Ectodermal cell (in vitro differentiated cells): ENCODE data around the gene S1PR1.

Experiments used
- H3K27ac ChIP-seq: 2 replicates; pipeline ENCODE4 v1.7.0; 2013; ENCODE audit warnings: mild to moderate bottlenecking, low read depth, low read length; ENCODE audit not compliant: insufficient read depth, poor library complexity, severe bottlenecking
- H3K27me3 ChIP-seq: 2 replicates; pipeline ENCODE4 v1.7.0; 2013; ENCODE audit warnings: mild to moderate bottlenecking, low read length; ENCODE audit not compliant: insufficient read depth, control insufficient read depth, poor library complexity, severe bottlenecking
- H3K36me3 ChIP-seq: one replicate; pipeline ENCODE4 v1.7.0; 2013; ENCODE audit warnings: low read length; ENCODE audit not compliant: control insufficient read depth, insufficient read depth
- H3K4me1 ChIP-seq: one replicate; pipeline ENCODE4 v1.7.0; 2013; ENCODE audit warnings: low read length; ENCODE audit not compliant: control insufficient read depth, insufficient read depth
- H3K4me3 ChIP-seq: 2 replicates; pipeline ENCODE4 v1.7.0; 2013; ENCODE audit warnings: low read depth, low read length, control low read depth; ENCODE audit not compliant: insufficient read depth
- H3K9me3 ChIP-seq: 2 replicates; pipeline ENCODE4 v1.7.0; 2013; ENCODE audit warnings: mild to moderate bottlenecking, low read length, moderate library complexity; ENCODE audit not compliant: control insufficient read depth
- WGBS, 2 experiments: methylation state at CpG; one replicate each; pipeline ENCODE4 v1.1.7; 2013; ENCODE audit warnings: missing lambda C conversion rate in 2 of 2; 5-methylcytosine and 5-hydroxymethylcytosine counted together

The S1PR1 gene

GRCh38 chr1:101285922-101286570 is 49.2 kb downstream of the S1PR1 start:
- Histone ChIP-seq H3K27me3 (no peaks in the 10 kb centered on the region), H3K4me1 (no peaks in the 10 kb centered on the region), H3K4me3 (no peak overlapping the region), H3K27ac (no peak overlapping the region), H3K36me3 (no peaks in the 10 kb centered on the region), H3K9me3 (no peaks in the 10 kb centered on the region)
- 70 to 100% methylated on average over 1 to 2 of the region's 2 CpGs for WGBS, 2 experiments

- Histone ChIP-seq H3K27me3 (no peaks in the 10 kb centered on the region), H3K36me3 (no peaks in the 10 kb centered on the region), H3K9me3 (no peaks in the 10 kb centered on the region), H3K27ac (no peak overlapping the region), H3K4me1 (no peaks in the 10 kb centered on the region), H3K4me3 (no peak overlapping the region)
- WGBS, 2 experiments = 71 to 77% methylated on average over 4 of the region's 4 CpGs
Measured at GRCh38 chr1:101288491-101288944, 51.7 kb downstream of the S1PR1 start.

GRCh38 chr1:101290119-101290921 is 53.5 kb downstream of the S1PR1 start:
- no peaks in the 10 kb centered on the region for H3K27me3 ChIP-seq
- H3K4me3 ChIP-seq = no peak overlapping the region
- WGBS, 2 experiments = 88 to 89% methylated on average over 5 of the region's 6 CpGs
- H3K36me3 ChIP-seq = no peaks in the 10 kb centered on the region
- H3K9me3 ChIP-seq = no peaks in the 10 kb centered on the region
- no peak overlapping the region for H3K27ac ChIP-seq
- H3K4me1 ChIP-seq = no peaks in the 10 kb centered on the region
